Suprapubic skin (tissue), 4 donors: ENCODE results near the gene FUBP1. TPM values are rescaled to one million over a fixed set of nuclear protein-coding genes. Genes with fewer than 3 reads are reported as not detected.

Source experiments
- DNase-seq, 2 donors: peaks; one replicate each; pipeline ENCODE4 v3.0.0-alpha.2; 2019; ENCODE audit warnings: low spot score in 2 of 2
- H3K27ac ChIP-seq: fragments of 200-600 bp; sonication (generic); one replicate; pipeline ENCODE4 v1.5.1; 2019
- H3K27me3 ChIP-seq: fragments of 200-600 bp; sonication (generic); one replicate; pipeline ENCODE4 v1.5.1; 2019
- H3K36me3 ChIP-seq: fragments of 200-600 bp; sonication (generic); one replicate; pipeline ENCODE4 v1.5.1; 2019
- H3K4me1 ChIP-seq: fragments of 200-600 bp; sonication (generic); one replicate; pipeline ENCODE4 v1.5.1; 2019
- H3K4me3 ChIP-seq: fragments of 200-600 bp; sonication (generic); one replicate; pipeline ENCODE4 v1.5.1; 2019; ENCODE audit warnings: mild to moderate bottlenecking
- H3K9me3 ChIP-seq: fragments of 200-600 bp; sonication (generic); one replicate; pipeline ENCODE4 v1.5.1; 2019
- EP300 ChIP-seq: sonication (generic); formaldehyde crosslinking; IDR thresholded peaks from one replicate; pipeline ENCODE4 v1.6.1; 2017; ENCODE audit warnings: antibody characterized with exemption
- POLR2A ChIP-seq, 2 donors: fragments of 450-650 bp; IDR thresholded peaks; one replicate each; pipeline ENCODE4 v1.6.1; 2017; ENCODE audit warnings: antibody characterized with exemption in 2 of 2, mild to moderate bottlenecking in 2 of 2, moderate library complexity in 2 of 2
- POLR2AphosphoS5 ChIP-seq, 3 donors: sonication (generic); formaldehyde crosslinking; IDR thresholded peaks; one replicate each; pipeline ENCODE4 v1.6.1; 2017; ENCODE audit warnings: antibody characterized with exemption in 3 of 3
- WGBS: methylation state at CpG from one replicate; pipeline ENCODE4 v1.1.5; 2018; 5-methylcytosine and 5-hydroxymethylcytosine counted together
- total RNA-seq, 4 donors: library from RNA; depleted of rRNA; stranded (reverse); fragments of >200 nt; gene quantifications; one replicate each; pipeline ENCODE4 v1.1.0, GENCODE V29; 2016
- TF ChIP-seq, protein P1 (sequence below), 2 donors: fragments of 200-600 bp in 1 of 2; fragments of 450-650 bp in 1 of 2; sonication (generic) in 1 of 2; IDR thresholded peaks; one replicate each; pipeline ENCODE4 v1.5.1; 2016 to 2019; ENCODE audit warnings: antibody characterized with exemption in 2 of 2, mild to moderate bottlenecking in 1 of 2, moderate library complexity in 1 of 2

Gene FUBP1
- total RNA-seq, 4 donors from 2014 or later = 57.9 to 178 (median 68.5) TPM

DNA sequence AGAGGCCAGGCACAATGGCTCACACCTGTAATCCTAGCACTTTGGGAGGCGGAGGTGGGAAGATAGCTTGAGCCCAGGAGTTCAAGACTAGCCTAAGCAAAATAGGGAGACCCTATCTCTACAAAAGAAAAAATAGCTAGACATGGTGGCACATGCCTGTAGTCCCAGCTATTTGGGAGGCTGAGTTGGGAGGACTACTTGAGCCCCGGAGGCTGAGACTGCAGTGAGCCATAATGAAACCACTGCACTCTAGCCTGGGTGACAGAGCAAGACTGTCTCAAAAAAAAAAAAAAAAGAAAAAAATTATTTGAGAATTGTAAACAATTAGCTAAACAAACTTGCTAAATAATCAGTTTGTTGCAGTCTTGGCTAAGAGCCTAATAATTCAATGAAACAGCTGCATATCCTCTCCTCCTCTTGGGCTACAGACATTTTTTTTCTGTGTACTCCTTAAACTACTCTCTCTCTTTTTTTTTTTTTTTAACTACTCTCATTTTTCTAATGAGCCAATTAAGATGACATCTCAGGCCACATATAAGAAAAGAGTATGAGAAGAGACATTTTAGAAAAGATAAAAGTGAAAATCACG lies 15.3 kb upstream of the FUBP1 start:
- TF ChIP-seq POLR2A (IDR thresholded peaks at IDR 0.05) (no peak), POLR2AphosphoS5 (IDR thresholded peaks at IDR 0.05) (no peak), EP300 (no peak)
- TF ChIP-seq, protein P1, sequence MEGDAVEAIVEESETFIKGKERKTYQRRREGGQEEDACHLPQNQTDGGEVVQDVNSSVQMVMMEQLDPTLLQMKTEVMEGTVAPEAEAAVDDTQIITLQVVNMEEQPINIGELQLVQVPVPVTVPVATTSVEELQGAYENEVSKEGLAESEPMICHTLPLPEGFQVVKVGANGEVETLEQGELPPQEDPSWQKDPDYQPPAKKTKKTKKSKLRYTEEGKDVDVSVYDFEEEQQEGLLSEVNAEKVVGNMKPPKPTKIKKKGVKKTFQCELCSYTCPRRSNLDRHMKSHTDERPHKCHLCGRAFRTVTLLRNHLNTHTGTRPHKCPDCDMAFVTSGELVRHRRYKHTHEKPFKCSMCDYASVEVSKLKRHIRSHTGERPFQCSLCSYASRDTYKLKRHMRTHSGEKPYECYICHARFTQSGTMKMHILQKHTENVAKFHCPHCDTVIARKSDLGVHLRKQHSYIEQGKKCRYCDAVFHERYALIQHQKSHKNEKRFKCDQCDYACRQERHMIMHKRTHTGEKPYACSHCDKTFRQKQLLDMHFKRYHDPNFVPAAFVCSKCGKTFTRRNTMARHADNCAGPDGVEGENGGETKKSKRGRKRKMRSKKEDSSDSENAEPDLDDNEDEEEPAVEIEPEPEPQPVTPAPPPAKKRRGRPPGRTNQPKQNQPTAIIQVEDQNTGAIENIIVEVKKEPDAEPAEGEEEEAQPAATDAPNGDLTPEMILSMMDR (IDR thresholded peaks at IDR 0.05) = no peak
- Histone ChIP-seq H3K27me3 (no peaks in the 10 kb centered on the region), H3K4me1 (no peaks in the 10 kb centered on the region), H3K36me3 (no peaks in the 10 kb centered on the region), H3K27ac (no peak overlapping the region), H3K4me3 (no peak overlapping the region), H3K9me3 (no peaks in the 10 kb centered on the region)
- no peak for DNase-seq
- 85% methylated on average over 3 of the region's 3 CpGs for WGBS

GRCh38 chr1:77991638-77992037 lies 12.8 kb upstream of the FUBP1 start:
- DNase-seq = no peak
- no peak overlapping the region for H3K4me3 ChIP-seq
- H3K27me3 ChIP-seq = no peaks in the 10 kb centered on the region
- no peaks in the 10 kb centered on the region for H3K4me1 ChIP-seq
- H3K27ac ChIP-seq = no peak overlapping the region
- TF ChIP-seq POLR2AphosphoS5 (IDR thresholded peaks at IDR 0.05) (no peak), EP300 (no peak)
- H3K9me3 ChIP-seq = no peaks in the 10 kb centered on the region
- H3K36me3 ChIP-seq = no peaks in the 10 kb centered on the region

- Histone ChIP-seq H3K27me3 (no peaks in the 10 kb centered on the region), H3K4me1 (no peaks in the 10 kb centered on the region), H3K4me3 (no peak overlapping the region), H3K9me3 (no peaks in the 10 kb centered on the region), H3K27ac (no peak overlapping the region), H3K36me3 (no peaks in the 10 kb centered on the region)
- WGBS = 90% methylated on average over 3 of the region's 3 CpGs
- DNase-seq = no peak
- TF ChIP-seq POLR2A (IDR thresholded peaks at IDR 0.05) (no peak), EP300 (no peak)
- TF ChIP-seq, protein P1 (IDR thresholded peaks at IDR 0.05) = no peak
Measured at GRCh38 chr1:77990629-77991204, 11.8 kb upstream of the FUBP1 start.

GRCh38 chr1:77989744-77990143 lies 10.9 kb upstream of the FUBP1 start:
- Histone ChIP-seq H3K27me3 (no peaks in the 10 kb centered on the region), H3K4me1 (no peaks in the 10 kb centered on the region), H3K36me3 (no peaks in the 10 kb centered on the region), H3K9me3 (no peaks in the 10 kb centered on the region), H3K27ac (no peak overlapping the region), H3K4me3 (no peak overlapping the region)
- 90% methylated on average over 2 of the region's 2 CpGs for WGBS
- TF ChIP-seq POLR2A (IDR thresholded peaks at IDR 0.05) = no peak
- TF ChIP-seq POLR2AphosphoS5 (IDR thresholded peaks at IDR 0.05) = no peak
- TF ChIP-seq EP300 = no peak
- TF ChIP-seq, protein P1 (IDR thresholded peaks at IDR 0.05) = no peak
- no peak for DNase-seq

DNA sequence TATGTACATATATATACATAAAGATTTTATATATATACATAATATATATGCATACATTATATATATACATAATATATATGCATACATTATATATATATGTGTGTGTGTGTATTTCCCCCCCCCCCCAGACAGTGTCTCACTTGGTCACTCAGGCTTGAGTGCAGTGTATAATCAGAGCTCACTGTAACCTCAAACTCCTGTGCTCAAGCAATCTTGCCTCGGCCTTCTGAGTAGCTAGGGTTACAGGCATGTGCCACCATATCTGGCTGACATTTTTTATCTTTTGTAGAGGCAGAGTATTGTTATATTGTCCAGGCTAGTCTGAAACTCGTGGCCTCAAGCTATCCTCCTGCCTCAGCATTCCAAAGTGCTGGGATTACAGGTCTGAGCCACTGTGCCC lies 9.0 kb upstream of the FUBP1 start:
- TF ChIP-seq POLR2A (IDR thresholded peaks at IDR 0.05) = no peak
- no peak for TF ChIP-seq EP300
- Histone ChIP-seq H3K36me3 (no peaks in the 10 kb centered on the region), H3K27ac (no peak overlapping the region), H3K4me1 (no peaks in the 10 kb centered on the region), H3K4me3 (no peak overlapping the region), H3K27me3 (no peaks in the 10 kb centered on the region), H3K9me3 (no peaks in the 10 kb centered on the region)
- 74% methylated on average over 2 of the region's 2 CpGs for WGBS
- DNase-seq = no peak

- H3K36me3 ChIP-seq = no peaks in the 10 kb centered on the region
- DNase-seq = no peak
- H3K27ac ChIP-seq = no peak overlapping the region
- H3K27me3 ChIP-seq = no peaks in the 10 kb centered on the region
- H3K4me3 ChIP-seq = no peak overlapping the region
- H3K4me1 ChIP-seq = no peaks in the 10 kb centered on the region
- TF ChIP-seq EP300 (no peak), POLR2AphosphoS5 (IDR thresholded peaks at IDR 0.05) (no peak), POLR2A (IDR thresholded peaks at IDR 0.05) (no peak)
- TF ChIP-seq, protein P1 (IDR thresholded peaks at IDR 0.05) = no peak
- no peaks in the 10 kb centered on the region for H3K9me3 ChIP-seq
Measured at GRCh38 chr1:77986810-77987209, 7.9 kb upstream of the FUBP1 start.
